ENCODE measurements around the gene L3MBTL2.
"Not testable (repeated sequence)": the region's sequence is repeated elsewhere in the genome, so short reads cannot be mapped to it uniquely, and the experiment has no call there.

The L3MBTL2 gene

GRCh38 chr22:41248758-41249157, 43.6 kb downstream of the L3MBTL2 start:
- Histone ChIP-seq H3K36me3 (ENCODE audit: control insufficient read depth, insufficient read depth, low read length) (peaks cover 21% of the 10 kb centered on the region), H3K9me3 (ENCODE audit: control insufficient read depth, low read length) (no peaks in the 10 kb centered on the region), H3K4me3 (ENCODE audit: low read length) (no peak overlapping the region), H3K4me1 (ENCODE audit: control insufficient read depth, insufficient read depth, low read length) (no peaks in the 10 kb centered on the region), H3K9ac (ENCODE audit: low read length) (no peak overlapping the region), H3K27me3 (ENCODE audit: control insufficient read depth, insufficient read depth, low read length) (no peaks in the 10 kb centered on the region)

DNA sequence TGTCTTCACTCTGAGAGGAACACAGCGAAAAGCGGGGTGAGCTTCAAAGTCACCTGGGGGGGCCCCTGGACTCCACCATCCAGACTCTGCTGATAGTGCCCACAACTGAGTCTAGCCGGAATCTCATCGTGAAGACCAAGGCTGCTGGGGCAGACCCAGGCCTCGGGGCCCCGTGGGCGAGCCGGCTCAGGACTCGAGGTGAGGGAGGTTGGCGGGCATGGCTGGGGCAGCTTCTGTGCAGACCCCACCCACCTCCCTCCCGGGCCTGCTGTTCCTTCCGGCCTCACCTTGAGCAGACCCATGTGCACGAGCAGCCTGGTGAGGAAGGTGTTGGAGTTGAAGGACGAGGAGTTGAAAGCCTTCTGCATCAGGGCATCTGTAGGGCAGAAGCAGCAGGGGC, 44.3 kb downstream of the L3MBTL2 start:
- no peaks in the 10 kb centered on the region for H3K27me3 ChIP-seq (ENCODE audit: control insufficient read depth, insufficient read depth, low read length)
- no peaks in the 10 kb centered on the region for H3K4me1 ChIP-seq (ENCODE audit: control insufficient read depth, insufficient read depth, low read length)
- no peaks in the 10 kb centered on the region for H3K9me3 ChIP-seq (ENCODE audit: control insufficient read depth, low read length)
- peaks cover 21% of the 10 kb centered on the region for H3K36me3 ChIP-seq (ENCODE audit: control insufficient read depth, insufficient read depth, low read length)
- H3K9ac ChIP-seq (ENCODE audit: low read length): no peak overlapping the region
- H3K4me3 ChIP-seq (ENCODE audit: low read length): no peak overlapping the region

DNA sequence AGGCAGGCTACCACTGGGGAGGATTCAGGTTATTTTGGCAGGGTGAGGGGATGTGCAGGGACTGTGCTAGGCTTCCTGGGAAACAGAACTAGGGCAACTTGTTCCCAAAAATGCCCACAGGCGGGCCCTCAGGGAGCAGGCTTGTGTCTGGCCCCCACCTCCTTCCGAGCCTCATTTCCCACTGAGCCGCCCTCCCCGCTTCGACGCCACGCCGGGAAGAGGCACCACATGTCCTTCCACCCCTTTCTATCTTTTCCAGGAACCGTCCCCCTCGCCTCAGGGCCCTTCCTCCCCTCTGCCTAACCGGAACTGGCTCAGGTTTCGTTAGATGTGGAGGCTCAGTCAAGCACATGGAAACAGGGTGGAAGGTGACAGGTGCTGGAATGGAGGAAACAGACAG, 45.0 kb downstream of the L3MBTL2 start:
- no peak overlapping the region for H3K9ac ChIP-seq (ENCODE audit: low read length)
- no peaks in the 10 kb centered on the region for H3K4me1 ChIP-seq (ENCODE audit: control insufficient read depth, insufficient read depth, low read length)
- H3K36me3 ChIP-seq (ENCODE audit: control insufficient read depth, insufficient read depth, low read length): peaks cover 21% of the 10 kb centered on the region
- no peaks in the 10 kb centered on the region for H3K27me3 ChIP-seq (ENCODE audit: control insufficient read depth, insufficient read depth, low read length)
- no peak overlapping the region for H3K4me3 ChIP-seq (ENCODE audit: low read length)
- H3K9me3 ChIP-seq (ENCODE audit: control insufficient read depth, low read length): no peaks in the 10 kb centered on the region

- Histone ChIP-seq H3K4me3 (ENCODE audit: low read length) (no peak overlapping the region), H3K9me3 (ENCODE audit: control insufficient read depth, low read length) (no peaks in the 10 kb centered on the region), H3K9ac (ENCODE audit: low read length) (no peak overlapping the region), H3K4me1 (ENCODE audit: control insufficient read depth, insufficient read depth, low read length) (no peaks in the 10 kb centered on the region), H3K27me3 (ENCODE audit: control insufficient read depth, insufficient read depth, low read length) (no peaks in the 10 kb centered on the region), H3K36me3 (ENCODE audit: control insufficient read depth, insufficient read depth, low read length) (peaks cover 23% of the 10 kb centered on the region)
Measured at GRCh38 chr22:41252365-41252764, 47.3 kb downstream of the L3MBTL2 start.

DNA sequence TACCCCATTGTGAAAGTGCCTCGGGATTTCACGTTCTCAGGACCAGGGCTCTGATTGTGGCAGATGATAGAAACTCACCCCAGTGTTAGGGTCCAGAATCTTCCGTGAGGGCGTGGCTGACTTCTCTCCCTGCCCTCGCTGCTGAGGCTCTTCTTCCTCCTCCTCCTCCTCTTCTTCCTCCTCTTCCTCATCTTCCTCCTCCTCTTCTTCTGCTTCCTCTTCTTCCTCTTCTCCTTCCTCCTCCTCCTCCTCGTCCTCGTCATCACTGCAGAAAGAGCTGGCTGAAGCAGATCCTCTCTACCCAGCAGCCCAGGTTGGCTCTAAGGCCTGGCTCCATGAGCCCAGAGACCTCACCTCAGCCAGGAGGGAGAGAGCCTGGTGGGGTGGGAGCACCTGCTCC, 49.1 kb downstream of the L3MBTL2 start:
- Histone ChIP-seq H3K27me3 (ENCODE audit: control insufficient read depth, insufficient read depth, low read length) (no peaks in the 10 kb centered on the region), H3K36me3 (ENCODE audit: control insufficient read depth, insufficient read depth, low read length) (peaks cover 34% of the 10 kb centered on the region), H3K9me3 (ENCODE audit: control insufficient read depth, low read length) (no peaks in the 10 kb centered on the region), H3K9ac (ENCODE audit: low read length) (no peak overlapping the region), H3K4me1 (ENCODE audit: control insufficient read depth, insufficient read depth, low read length) (no peaks in the 10 kb centered on the region), H3K4me3 (ENCODE audit: low read length) (no peak overlapping the region)

GRCh38 chr22:41256254-41257253, 51.4 kb downstream of the L3MBTL2 start:
- Histone ChIP-seq H3K27me3 (ENCODE audit: control insufficient read depth, insufficient read depth, low read length) (no peaks in the 10 kb centered on the region), H3K4me1 (ENCODE audit: control insufficient read depth, insufficient read depth, low read length) (no peaks in the 10 kb centered on the region), H3K9ac (ENCODE audit: low read length) (no peak overlapping the region), H3K4me3 (ENCODE audit: low read length) (no peak overlapping the region), H3K9me3 (ENCODE audit: control insufficient read depth, low read length) (no peaks in the 10 kb centered on the region), H3K36me3 (ENCODE audit: control insufficient read depth, insufficient read depth, low read length) (peaks cover 26% of the 10 kb centered on the region)

DNA sequence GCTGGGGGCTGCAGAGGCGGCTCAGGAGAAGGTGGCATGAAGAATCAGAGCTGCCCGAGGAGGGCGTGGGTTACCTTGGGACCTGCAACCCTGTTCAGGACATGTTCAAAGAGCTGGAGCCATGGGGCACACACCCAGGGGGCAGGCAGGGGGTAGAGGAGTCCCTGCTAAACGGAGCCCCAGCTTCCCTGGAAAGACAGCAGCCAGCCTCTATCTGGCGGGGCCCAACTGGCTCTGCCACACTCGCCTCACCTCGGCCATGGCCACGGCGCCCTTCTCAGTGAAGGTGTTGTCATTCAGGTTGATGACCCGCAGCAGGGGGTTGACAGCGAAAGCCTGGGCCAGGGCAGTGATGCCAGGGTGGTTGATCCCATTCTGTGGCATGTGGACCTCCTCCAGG, 52.6 kb downstream of the L3MBTL2 start:
- no peaks in the 10 kb centered on the region for H3K4me1 ChIP-seq (ENCODE audit: control insufficient read depth, insufficient read depth, low read length)
- peaks cover 28% of the 10 kb centered on the region for H3K36me3 ChIP-seq (ENCODE audit: control insufficient read depth, insufficient read depth, low read length)
- H3K4me3 ChIP-seq (ENCODE audit: low read length): no peak overlapping the region
- H3K9ac ChIP-seq (ENCODE audit: low read length): no peak overlapping the region
- no peaks in the 10 kb centered on the region for H3K27me3 ChIP-seq (ENCODE audit: control insufficient read depth, insufficient read depth, low read length)
- H3K9me3 ChIP-seq (ENCODE audit: control insufficient read depth, low read length): no peaks in the 10 kb centered on the region

DNA sequence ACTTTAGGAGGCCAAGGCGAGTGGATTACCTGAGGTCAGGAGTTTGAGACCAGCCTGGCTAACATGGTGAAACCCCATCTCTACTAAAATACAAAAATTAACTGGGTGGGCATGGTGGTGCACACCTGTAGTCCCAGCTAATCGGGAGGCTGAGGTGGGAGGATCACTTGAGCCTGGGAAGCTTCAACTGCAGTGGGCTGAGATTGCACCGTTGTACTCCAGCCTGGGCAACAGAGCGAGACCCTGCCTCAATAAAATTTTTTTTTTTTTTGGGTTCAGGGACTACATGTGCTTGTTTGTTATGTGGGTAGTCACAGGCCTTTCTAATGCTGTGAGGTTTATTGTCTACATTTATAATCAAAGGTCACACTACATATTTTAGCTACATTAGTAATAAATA, 54.6 kb downstream of the L3MBTL2 start:
- not testable (repeated sequence) for H3K27me3 ChIP-seq (ENCODE audit: control insufficient read depth, insufficient read depth, low read length); H3K9ac ChIP-seq (ENCODE audit: low read length); H3K4me3 ChIP-seq (ENCODE audit: low read length); H3K9me3 ChIP-seq (ENCODE audit: control insufficient read depth, low read length); H3K4me1 ChIP-seq (ENCODE audit: control insufficient read depth, insufficient read depth, low read length)
- H3K36me3 ChIP-seq (ENCODE audit: control insufficient read depth, insufficient read depth, low read length): peaks cover 28% of the 10 kb centered on the region

GRCh38 chr22:41260871-41261270, 55.8 kb downstream of the L3MBTL2 start:
- H3K9me3 ChIP-seq (ENCODE audit: control insufficient read depth, low read length): no peaks in the 10 kb centered on the region
- no peaks in the 10 kb centered on the region for H3K4me1 ChIP-seq (ENCODE audit: control insufficient read depth, insufficient read depth, low read length)
- H3K36me3 ChIP-seq (ENCODE audit: control insufficient read depth, insufficient read depth, low read length): peaks cover 28% of the 10 kb centered on the region
- no peak overlapping the region for H3K9ac ChIP-seq (ENCODE audit: low read length)
- no peak overlapping the region for H3K4me3 ChIP-seq (ENCODE audit: low read length)
- no peaks in the 10 kb centered on the region for H3K27me3 ChIP-seq (ENCODE audit: control insufficient read depth, insufficient read depth, low read length)

GRCh38 chr22:41261541-41262249, 56.6 kb downstream of the L3MBTL2 start:
- Histone ChIP-seq H3K9me3 (ENCODE audit: control insufficient read depth, low read length) (no peaks in the 10 kb centered on the region), H3K4me1 (ENCODE audit: control insufficient read depth, insufficient read depth, low read length) (no peaks in the 10 kb centered on the region), H3K36me3 (ENCODE audit: control insufficient read depth, insufficient read depth, low read length) (peaks cover 32% of the 10 kb centered on the region), H3K4me3 (ENCODE audit: low read length) (no peak overlapping the region), H3K27me3 (ENCODE audit: control insufficient read depth, insufficient read depth, low read length) (no peaks in the 10 kb centered on the region), H3K9ac (ENCODE audit: low read length) (no peak overlapping the region)

DNA sequence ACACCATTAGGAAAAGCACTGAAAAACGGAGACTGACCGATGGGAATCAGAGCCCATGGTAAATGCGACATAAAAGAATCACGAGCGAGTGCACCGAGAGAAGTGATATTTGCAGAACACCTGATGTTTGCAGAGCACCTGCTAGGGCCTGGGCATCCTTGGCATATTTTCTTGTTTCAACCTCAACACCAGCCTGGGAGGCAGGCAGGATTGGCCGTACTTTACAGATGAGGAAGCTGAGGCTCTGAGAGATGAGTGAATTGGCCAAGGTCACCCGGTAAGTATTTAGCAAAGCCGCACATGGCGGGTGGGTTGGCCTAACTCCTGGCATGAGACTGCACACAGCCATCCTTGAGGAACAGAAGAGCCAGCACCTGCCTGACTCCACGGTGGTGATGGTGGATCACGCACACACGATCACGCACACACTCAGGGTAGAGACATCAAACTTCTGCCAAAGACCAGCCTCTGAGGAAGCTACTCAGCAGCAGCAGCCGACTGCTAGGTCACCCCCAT, 57.2 kb downstream of the L3MBTL2 start:
- H3K27me3 ChIP-seq (ENCODE audit: control insufficient read depth, insufficient read depth, low read length): no peaks in the 10 kb centered on the region
- no peaks in the 10 kb centered on the region for H3K9me3 ChIP-seq (ENCODE audit: control insufficient read depth, low read length)
- no peak overlapping the region for H3K9ac ChIP-seq (ENCODE audit: low read length)
- H3K4me1 ChIP-seq (ENCODE audit: control insufficient read depth, insufficient read depth, low read length): no peaks in the 10 kb centered on the region
- peaks cover 31% of the 10 kb centered on the region for H3K36me3 ChIP-seq (ENCODE audit: control insufficient read depth, insufficient read depth, low read length)
- no peak overlapping the region for H3K4me3 ChIP-seq (ENCODE audit: low read length)

DNA sequence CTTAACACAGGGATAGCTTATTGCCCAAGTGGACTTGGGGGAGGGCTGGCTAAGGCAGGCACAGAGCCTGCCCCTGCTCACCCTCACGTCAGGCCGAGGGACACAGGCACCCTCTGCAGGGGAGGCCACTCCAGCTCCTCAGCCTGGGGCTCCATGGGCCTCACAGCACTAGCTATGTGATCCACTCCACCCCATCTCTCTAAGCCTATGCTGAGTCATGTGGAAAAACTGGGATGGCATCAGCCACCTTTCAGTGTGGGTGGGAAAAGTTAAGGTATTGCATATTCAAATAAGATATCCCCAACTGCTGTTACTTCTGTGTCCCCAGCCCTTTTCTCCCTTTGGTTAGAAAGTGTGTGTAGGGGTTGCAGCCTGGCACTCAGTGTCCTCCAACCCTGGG, 58.6 kb downstream of the L3MBTL2 start:
- H3K9ac ChIP-seq (ENCODE audit: low read length): no peak overlapping the region
- H3K36me3 ChIP-seq (ENCODE audit: control insufficient read depth, insufficient read depth, low read length): peaks cover 23% of the 10 kb centered on the region
- H3K4me1 ChIP-seq (ENCODE audit: control insufficient read depth, insufficient read depth, low read length): no peaks in the 10 kb centered on the region
- H3K27me3 ChIP-seq (ENCODE audit: control insufficient read depth, insufficient read depth, low read length): no peaks in the 10 kb centered on the region
- no peaks in the 10 kb centered on the region for H3K9me3 ChIP-seq (ENCODE audit: control insufficient read depth, low read length)
- no peak overlapping the region for H3K4me3 ChIP-seq (ENCODE audit: low read length)
